Skeletal muscle satellite cell (primary cell): ENCODE measurements around the gene ZPR1.
"Not testable (repeated sequence)": the region's sequence is repeated elsewhere in the genome, so short reads cannot be mapped to it uniquely, and the experiment has no call there.

ENCODE experiments used
- H3K27me3 ChIP-seq: 2 replicates; pipeline ENCODE4 v1.7.0; 2013; ENCODE audit warnings: low read length; ENCODE audit not compliant: control insufficient read depth, insufficient read depth
- H3K36me3 ChIP-seq: 2 replicates; pipeline ENCODE4 v1.7.0; 2013; ENCODE audit warnings: mild to moderate bottlenecking, control low read depth, low read length; ENCODE audit not compliant: insufficient read depth
- H3K4me1 ChIP-seq: 2 replicates; pipeline ENCODE4 v1.7.0; 2013; ENCODE audit warnings: low read length; ENCODE audit not compliant: control insufficient read depth, insufficient read depth
- H3K4me2 ChIP-seq: 2 replicates; pipeline ENCODE4 v1.7.0; 2013; ENCODE audit warnings: mild to moderate bottlenecking, low read length
- H3K4me3 ChIP-seq: 2 replicates; pipeline ENCODE4 v1.7.0; 2013; ENCODE audit warnings: low read length
- H3K9ac ChIP-seq: 2 replicates; pipeline ENCODE4 v1.7.0; 2013; ENCODE audit warnings: mild to moderate bottlenecking, low read depth, low read length, moderate library complexity
- H3K9me3 ChIP-seq: replicated peaks from 2 replicates; pipeline ENCODE4 v1.7.0; 2013; ENCODE audit warnings: mild to moderate bottlenecking, control low read depth, low read length

Gene ZPR1

DNA sequence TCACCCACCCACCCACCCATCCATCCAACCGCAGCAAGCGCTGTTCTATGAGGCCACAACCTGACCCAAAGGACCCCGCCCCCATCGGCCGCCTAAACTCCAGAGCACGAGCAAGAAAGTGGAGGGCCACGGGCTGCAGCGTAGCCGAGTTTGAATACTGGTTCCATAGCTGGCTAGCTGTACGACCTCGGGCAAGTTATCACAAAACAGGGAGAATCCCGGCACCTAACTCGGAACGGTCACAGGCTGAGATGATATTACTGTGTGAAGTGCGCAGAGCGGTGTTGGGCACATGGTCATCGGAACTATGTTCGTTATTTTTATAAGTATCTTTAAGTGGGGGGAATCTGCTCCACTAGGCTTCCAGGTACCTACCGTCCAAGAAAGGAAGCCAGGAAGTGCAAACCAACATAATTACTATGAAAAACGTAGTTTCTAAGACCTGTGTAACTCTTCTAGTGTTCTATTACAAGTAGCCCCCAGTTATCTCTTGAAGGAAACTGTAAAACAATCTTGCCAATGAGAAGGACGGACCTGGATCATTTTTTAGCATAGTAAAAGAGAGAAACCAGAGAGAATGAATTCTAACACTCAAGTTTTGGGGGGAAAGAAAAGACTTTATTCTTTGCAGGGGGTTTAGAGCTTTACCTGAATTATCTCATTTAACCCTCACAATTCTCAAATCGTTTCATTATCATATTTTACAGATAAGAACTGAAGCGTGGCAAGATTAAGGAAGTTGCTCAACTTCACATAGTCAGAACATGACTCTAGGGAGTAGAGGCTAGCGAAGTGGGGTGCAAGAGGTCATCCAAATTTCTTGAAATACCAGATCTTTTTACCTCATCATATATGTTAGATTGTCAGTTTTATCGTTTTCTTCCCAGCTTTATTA is 14.4 kb downstream of the ZPR1 start:
- H3K9ac ChIP-seq, result peak overlapping the region; percentile 97
- H3K27me3 ChIP-seq, result no peaks in the 10 kb centered on the region
- H3K4me1 ChIP-seq, result peaks cover 20% of the 10 kb centered on the region
- no peaks in the 10 kb centered on the region for H3K9me3 ChIP-seq
- peak overlapping the region; percentile 93 for H3K4me3 ChIP-seq
- peak overlapping the region; percentile 98 for H3K4me2 ChIP-seq
- H3K36me3 ChIP-seq, result peaks cover 27% of the 10 kb centered on the region

DNA sequence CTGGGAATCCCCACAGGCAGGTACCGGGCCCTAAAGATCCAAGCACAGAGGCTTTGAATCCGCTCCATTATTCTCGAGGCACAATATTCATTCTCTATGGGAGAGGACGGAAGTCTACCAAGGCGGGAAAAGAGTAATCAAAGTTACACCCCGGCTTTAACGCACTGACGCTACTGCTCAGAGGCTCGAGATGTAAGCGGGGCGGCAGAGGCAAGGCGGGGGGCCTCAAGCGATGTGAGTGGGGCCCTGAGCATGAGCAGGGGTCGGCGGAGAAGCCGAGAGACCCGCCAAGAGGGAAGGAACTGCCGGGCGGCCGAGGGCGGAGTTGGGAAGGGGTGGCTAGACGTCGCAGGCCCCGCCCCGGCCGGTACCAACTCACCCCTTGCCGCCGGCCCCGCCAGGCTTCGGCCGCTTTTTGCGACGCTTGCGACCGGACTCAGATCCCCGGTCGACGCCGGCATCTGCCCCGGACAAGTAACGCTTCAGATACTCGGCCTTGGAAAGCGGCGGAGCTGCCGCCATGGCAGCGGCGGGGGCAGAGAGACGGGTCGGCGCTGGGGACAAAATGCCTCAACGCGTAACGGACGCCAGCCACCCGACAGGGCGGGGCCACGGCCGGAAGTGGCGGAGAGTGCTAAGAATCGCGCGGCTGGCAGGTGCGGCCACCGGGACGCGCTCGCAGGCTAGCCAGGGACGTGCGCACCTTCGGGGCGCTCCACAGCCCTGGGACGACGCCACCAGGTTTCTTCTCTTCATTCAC is 15.2 kb downstream of the ZPR1 start, which contains the start of gene BUD13:
BUD13 (minus strand) TSS at position 545 of the 760 bp plus-strand sequence; CDS start at position 522, 23 bp downstream.
- Histone ChIP-seq H3K4me3 (peak within 1 kb of the TSS; percentile 93), H3K4me1 (peaks cover 20% of the 10 kb centered on the region), H3K27me3 (no peaks in the 10 kb centered on the region), H3K9ac (peak within 1 kb of the TSS; percentile 97), H3K4me2 (peak within 1 kb of the TSS; percentile 98), H3K36me3 (peaks cover 19% of the 10 kb centered on the region), H3K9me3 (no peaks in the 10 kb centered on the region)

DNA sequence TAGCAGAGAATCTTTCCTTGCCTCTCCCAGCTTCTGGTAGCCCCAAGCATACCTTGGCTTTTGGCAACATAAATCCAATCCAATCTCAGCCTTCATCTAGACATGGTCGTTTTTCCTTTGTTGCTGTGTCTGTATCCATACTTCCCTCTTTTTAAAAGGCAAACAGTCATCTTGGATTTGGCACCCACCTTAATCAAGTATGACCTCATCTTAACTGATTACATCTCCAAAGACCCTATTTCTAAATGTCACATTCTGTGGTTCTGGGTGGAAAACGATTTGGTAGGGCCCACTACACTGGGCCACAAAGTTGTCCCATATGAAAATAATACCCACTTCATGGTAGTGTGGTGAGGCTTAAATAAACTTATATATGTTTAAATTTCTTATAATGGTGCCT is 15.9 kb downstream of the ZPR1 start:
- peak overlapping the region; percentile 97 for H3K9ac ChIP-seq
- H3K4me1 ChIP-seq, result peaks cover 20% of the 10 kb centered on the region
- H3K4me3 ChIP-seq, result peak overlapping the region; percentile 93
- H3K36me3 ChIP-seq, result peaks cover 18% of the 10 kb centered on the region
- peak overlapping the region; percentile 98 for H3K4me2 ChIP-seq
- H3K9me3 ChIP-seq, result no peaks in the 10 kb centered on the region
- no peaks in the 10 kb centered on the region for H3K27me3 ChIP-seq

DNA sequence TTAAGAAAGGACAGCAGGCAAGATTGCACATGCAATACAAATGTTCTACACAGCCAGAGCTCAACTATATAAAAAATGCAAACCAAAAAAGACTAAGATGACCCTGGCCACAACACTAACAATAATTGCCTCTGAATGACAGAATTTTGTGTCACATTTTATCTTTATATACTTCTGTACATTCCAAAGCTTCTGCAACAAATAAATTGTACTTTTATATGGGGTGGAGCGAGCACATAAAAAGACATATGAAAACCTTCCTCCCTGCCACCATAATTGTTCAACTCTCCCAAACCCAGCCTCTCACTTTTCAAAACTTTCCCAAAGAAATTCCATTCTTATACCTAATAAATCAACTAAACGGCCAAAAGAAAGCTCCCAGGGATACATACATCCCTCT is 25.7 kb downstream of the ZPR1 start:
- Histone ChIP-seq H3K4me3 (no peak overlapping the region), H3K36me3 (peaks cover 62% of the 10 kb centered on the region), H3K4me1 (no peaks in the 10 kb centered on the region), H3K9me3 (no peaks in the 10 kb centered on the region), H3K9ac (no peak overlapping the region), H3K4me2 (no peak overlapping the region), H3K27me3 (no peaks in the 10 kb centered on the region)

DNA sequence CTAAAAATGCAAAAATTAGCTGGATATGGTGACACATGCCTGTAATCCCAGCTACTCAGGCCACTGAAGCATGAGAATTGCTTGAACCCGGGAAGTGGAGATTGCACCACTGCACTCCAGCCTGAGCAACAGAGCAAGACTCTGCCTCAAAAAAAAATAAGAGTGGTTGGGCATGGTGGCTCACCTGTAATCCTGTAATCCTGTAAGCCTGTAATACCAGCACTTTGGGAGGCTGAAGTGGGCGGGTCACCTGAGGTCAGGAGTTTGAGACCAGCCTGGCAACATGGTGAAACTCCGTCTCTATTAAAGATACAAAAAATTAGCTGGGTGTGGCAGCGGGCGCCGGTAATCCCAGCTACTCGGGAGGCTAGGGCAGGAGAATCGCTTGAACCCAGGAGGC is 31.8 kb downstream of the ZPR1 start:
- H3K4me1 ChIP-seq, H3K4me2 ChIP-seq, H3K27me3 ChIP-seq, H3K4me3 ChIP-seq, H3K9me3 ChIP-seq, H3K9ac ChIP-seq: not testable (repeated sequence)
- H3K36me3 ChIP-seq, result peaks cover 57% of the 10 kb centered on the region

DNA sequence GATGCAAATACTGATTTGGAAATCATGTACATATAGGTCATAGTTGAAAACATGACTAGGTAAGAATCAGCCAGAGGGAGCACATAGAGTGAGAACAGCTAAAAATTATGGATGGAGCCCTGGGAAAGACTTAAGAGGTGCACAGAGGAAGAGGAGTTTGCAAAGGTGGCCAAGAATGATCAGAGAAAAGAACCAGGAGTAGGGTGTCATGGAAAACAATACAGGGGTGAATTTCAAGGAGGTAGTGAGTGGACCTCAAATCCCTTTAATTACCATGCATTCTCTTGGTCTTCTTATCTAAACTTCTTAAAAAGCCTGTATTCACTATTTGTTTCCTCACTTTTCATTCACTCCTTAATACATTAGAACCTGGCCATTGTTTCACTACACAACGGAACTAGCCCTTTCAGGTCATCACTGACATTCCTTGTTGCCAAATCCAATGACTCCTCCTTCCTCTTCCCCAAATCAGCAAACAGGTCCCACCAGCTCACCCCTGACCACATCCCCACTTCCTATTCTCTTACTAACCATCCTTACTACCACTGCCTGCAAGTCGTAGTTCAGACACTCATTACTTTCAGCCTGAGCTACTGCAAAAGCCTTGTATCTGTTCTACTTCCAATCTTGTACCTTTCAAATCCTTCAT is 37.6 kb downstream of the ZPR1 start:
- Histone ChIP-seq H3K27me3 (no peaks in the 10 kb centered on the region), H3K4me1 (no peaks in the 10 kb centered on the region), H3K9ac (no peak overlapping the region), H3K9me3 (no peaks in the 10 kb centered on the region), H3K36me3 (peaks cover 45% of the 10 kb centered on the region), H3K4me2 (no peak overlapping the region), H3K4me3 (no peak overlapping the region)

DNA sequence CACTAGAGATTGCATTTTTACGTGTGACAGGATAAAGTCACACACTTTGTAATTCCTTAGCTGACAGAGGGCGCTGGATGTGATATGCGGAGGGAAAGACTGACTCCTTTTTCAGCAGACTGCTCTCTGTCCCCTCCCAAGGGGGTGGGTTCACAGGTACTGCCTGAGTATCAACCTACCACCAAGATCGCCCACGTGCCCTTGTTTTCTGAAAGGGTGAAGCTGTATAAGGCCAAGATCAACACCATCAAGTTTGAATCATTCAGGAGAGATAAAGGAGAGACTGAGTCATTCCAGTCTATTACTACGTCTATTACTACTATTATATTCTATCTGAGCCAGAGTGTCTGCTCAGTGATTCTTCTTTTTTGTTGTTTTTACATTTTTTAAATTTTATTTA is 45.7 kb downstream of the ZPR1 start:
- H3K4me3 ChIP-seq, result no peak overlapping the region
- no peaks in the 10 kb centered on the region for H3K9me3 ChIP-seq
- H3K4me2 ChIP-seq, result peak overlapping the region; percentile 10
- H3K36me3 ChIP-seq, result peaks cover 8% of the 10 kb centered on the region
- no peak overlapping the region for H3K9ac ChIP-seq
- peaks cover 12% of the 10 kb centered on the region for H3K4me1 ChIP-seq
- no peaks in the 10 kb centered on the region for H3K27me3 ChIP-seq

DNA sequence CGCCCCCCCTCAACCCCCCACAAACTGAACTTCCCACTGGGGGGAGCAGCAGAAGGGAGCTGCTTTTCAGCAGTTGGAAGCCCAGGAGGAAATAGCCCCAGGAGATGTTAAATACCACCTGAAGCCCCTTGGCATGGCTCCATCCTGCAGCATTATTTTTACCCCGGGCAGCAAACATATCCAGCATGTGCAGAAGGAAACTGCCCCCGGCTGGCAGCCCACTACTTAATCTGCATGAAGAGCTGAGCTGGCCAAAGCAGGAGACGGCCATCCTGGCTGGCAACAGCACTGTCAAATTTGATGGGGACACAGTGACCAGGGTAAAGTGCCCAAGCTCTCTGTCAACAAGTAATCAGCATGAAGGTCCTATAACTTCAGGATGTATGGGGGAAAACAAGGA is 47.1 kb downstream of the ZPR1 start:
- Histone ChIP-seq H3K4me2 (no peak overlapping the region), H3K9me3 (no peaks in the 10 kb centered on the region), H3K9ac (no peak overlapping the region), H3K27me3 (no peaks in the 10 kb centered on the region), H3K36me3 (no peaks in the 10 kb centered on the region), H3K4me1 (peaks cover 12% of the 10 kb centered on the region), H3K4me3 (no peak overlapping the region)

DNA sequence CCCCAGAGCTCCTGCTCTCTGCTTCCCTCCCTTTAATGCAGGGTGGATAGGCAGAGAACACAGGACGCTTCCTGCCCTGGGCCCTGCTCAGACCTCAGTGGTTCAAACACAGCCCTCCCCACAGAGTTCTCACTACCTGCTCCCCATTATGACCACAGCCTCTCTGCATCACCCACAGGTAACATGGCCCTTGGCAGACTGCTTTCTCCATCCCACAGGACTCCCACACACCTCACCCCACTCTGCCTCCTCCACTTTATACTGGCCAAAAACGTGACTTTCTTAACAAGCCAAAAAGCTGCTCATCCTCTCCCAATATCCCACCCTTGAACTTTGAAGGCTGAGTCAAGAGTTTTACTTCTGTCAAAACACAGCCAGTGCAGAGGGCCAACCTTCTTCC is 48.8 kb downstream of the ZPR1 start:
- Histone ChIP-seq H3K4me1 (peaks cover 12% of the 10 kb centered on the region), H3K4me3 (no peak overlapping the region), H3K36me3 (no peaks in the 10 kb centered on the region), H3K27me3 (no peaks in the 10 kb centered on the region), H3K9me3 (no peaks in the 10 kb centered on the region), H3K9ac (no peak overlapping the region), H3K4me2 (no peak overlapping the region)

DNA sequence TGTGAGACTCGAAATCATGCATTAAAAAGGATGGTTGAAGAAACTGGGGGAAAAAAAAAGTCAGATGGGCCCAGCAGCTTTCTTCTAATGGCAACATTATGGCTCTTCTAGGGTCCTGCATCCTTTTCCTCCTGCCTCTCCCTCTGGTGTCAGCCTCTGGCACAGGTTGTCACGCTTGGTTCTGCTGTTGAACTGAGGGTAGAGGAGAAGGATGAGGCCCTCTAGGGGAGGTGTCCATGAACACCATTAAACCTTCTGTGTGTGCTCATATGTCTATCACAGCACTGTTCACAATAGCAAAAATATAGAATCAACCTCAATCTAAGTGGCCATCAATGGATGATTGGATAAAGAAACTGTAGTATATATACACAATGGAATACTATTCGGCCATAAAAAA is 51.1 kb downstream of the ZPR1 start:
- Histone ChIP-seq H3K9me3 (no peaks in the 10 kb centered on the region), H3K4me3 (no peak overlapping the region), H3K27me3 (no peaks in the 10 kb centered on the region), H3K4me1 (peaks cover 2% of the 10 kb centered on the region), H3K36me3 (no peaks in the 10 kb centered on the region), H3K4me2 (no peak overlapping the region), H3K9ac (no peak overlapping the region)

DNA sequence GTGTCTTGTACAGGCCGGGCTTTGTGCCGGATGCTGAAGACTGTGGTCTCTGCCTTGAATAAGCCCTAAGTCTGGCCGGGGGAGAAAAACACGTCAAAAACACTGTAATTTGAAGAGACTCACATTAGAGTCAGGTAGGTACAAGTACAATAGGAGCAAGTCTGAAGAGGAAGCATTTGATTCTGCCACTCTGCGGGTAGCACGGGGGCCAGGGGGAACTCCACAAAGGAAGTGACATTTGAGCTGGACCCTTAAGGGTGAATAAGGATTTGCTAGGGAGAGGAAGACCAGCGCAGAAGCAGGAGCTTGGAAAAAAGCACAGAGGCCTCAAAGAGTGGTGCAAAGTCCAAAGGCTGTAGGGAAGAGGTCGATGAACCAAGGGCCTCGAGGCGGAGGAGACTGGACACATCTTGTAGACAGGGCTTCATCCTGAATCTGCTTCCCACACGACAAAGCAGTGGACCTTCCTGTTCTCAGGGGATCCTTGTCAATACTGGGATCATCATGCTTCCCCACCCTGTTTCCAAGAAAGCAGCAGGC is 53.8 kb downstream of the ZPR1 start:
- no peaks in the 10 kb centered on the region for H3K36me3 ChIP-seq
- H3K9ac ChIP-seq, result no peak overlapping the region
- H3K27me3 ChIP-seq, result peaks cover 17% of the 10 kb centered on the region
- H3K4me3 ChIP-seq, result no peak overlapping the region
- no peak overlapping the region for H3K4me2 ChIP-seq
- no peaks in the 10 kb centered on the region for H3K9me3 ChIP-seq
- no peaks in the 10 kb centered on the region for H3K4me1 ChIP-seq
